GM19463 (cell line): Measurements from ENCODE around the gene LEFTY1.

ENCODE experiments used
- ATAC-seq: cut with Tn5 transposase; IDR thresholded peaks from one replicate; pipeline ENCODE4 v1.9.1; 2021; ENCODE audit warnings: mild to moderate bottlenecking, moderate library complexity; ENCODE audit not compliant: unreplicated experiment

LEFTY1 gene

DNA sequence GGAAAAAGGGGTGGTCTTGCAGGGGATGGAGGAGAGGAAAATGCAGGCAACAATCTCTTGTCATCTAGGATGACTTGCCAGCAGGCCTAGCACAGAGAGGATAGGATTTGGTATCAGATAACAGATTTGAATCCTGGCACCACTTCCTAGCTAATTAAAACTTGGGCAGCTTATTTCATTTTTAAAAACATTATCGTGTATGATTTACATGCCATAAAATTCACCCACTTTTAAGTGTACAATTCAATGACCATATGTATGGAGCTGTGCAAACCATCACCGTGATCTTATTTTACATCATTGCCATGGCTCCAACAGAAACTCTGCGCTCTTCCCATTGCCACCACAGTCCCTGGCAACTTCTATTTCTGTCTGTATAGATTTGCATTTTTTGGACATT, 28.2 kb upstream of the LEFTY1 start:
- no peak for ATAC-seq

DNA sequence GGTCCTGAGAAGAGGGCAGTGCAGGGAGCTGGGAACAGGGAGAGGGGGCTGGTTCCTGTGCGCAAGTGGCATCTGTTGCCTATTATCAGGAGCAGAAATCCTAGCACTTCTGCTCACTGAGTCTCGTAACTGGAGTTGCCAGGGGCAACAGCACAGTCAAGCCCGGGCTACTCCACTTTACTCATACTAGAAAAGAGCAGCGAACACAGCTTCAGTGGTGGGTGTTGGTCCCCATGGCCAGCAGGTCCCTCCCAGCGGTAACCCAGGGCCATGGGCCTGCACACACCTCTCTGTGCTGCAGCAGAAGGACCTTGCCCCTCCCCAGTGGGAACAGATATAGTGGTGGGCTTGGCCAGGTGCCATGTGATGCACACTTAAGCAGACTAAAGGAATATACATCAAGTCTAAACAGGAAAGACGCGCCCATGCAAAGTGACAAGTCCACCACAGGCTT, 26.6 kb upstream of the LEFTY1 start:
- no peak for ATAC-seq

DNA sequence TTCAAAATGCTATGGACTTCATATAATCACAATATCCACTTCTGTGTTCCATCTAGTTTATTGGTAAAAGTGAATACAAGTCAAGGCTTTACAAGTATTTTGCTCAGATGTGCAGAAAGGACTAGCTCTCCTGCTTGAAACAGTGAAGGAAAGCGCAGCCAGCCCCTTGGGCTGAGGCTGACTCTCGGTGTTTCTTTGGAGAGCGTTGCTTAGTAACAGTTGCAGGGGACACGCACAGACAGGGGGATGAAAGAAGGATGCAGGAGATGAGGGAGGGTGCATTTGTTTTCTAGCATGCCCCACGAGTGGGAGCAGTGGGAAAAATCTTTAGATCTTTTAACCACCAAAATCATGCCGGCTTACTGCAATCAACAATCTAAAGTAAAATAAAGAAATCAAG, 26.0 kb upstream of the LEFTY1 start:
- ATAC-seq = no peak

DNA sequence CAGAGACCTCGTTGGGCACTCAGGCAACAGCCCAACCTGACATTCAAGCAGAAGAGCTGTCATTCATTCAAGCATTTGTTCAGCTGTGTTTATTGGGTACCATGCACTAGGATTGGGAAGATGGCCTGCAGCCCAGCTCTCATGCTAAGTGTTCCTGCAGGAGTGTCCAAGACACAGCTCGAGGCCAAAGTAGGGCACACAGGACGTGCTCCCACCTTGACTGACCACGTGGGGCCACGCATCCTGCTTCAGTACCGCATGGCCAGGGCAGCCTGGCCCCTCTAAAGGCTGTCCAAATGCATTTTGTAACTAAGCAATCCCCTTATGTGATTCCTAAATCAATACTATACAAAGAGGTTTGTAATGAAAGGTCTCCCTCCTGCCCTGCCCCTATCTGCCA, 25.4 kb upstream of the LEFTY1 start:
- ATAC-seq = no peak

DNA sequence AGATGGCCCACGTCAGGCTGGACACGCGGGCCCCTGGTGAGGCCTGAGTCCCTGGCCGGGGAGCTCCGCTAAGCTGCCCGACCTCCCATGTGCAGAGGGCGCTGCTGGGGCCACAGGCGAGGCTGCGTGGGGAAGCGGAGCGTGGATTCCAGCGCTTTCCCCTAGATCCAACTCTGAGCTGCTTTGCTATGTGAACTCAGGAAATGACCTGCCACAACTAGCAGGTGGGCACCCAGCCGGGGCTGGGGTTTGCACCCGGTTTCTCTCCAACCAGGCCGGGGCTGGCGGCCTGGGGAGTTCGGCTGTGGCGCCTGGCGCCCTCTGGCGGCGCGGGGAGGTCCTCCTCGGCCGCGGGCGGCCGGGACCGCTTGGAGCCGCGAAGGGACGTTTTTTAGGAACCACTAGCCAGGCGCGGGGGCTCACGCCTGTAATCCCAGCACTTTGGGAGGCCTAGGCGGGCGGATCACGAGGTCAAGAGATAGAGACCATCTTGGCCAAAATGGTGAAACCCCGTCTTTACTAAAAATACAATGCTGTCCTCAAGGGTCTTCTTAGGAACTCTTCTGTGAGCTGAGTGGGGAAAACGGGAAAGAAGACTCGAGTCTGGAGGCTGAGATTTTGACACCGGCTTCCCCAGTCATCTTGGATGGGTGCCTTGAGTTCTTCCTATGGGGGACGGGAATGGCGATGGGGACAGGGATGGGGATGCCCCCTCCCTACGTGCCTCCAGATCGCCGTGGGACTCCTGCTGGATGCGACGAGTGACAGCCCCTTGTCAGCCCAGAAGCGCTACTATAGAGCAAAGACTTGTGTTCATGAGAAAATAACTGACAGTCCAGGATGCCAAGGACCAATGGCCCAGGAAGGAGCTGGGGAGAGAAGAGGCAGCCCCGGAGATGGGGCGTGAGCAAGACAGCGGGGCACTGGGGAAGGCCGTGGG, 22.5 kb upstream of the LEFTY1 start:
- ATAC-seq = peak; percentile 88

DNA sequence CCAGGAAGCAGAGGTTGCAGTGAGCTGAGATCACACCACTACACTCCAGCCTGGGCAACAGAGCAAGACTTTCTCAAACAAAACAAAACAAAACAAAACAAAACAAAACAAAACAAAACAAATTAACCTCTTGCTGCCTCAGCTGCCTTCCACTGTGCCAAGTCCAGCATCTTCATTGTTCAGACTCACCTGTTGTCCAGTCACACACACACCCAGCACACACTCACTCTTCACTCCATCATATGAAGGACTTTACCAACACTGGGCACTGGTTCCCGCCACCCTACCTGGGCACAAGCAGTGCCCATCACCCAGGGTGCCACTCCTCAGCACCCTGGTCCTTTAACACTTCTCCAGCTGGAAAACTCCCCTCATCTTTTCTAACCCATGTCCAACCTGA, 20.5 kb upstream of the LEFTY1 start:
- ATAC-seq = no peak

DNA sequence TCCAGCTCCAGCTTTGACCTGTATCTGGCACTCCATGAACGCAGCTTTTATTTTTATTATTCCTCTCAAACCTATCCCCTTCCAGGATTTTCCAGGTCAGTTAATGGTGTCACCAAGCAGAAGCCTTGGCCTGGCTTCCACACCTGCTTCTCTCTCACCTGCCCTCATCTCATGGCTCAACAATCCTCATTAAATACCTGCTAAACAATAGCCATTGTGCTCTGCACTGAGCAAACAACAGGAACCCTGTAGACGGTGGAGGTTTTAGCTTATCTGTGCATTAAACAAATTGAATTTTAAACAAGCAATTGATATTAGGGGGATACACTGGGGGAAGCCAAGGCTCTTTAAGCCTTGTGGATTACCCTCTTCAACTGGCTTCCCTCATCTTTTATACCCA, 19.8 kb upstream of the LEFTY1 start:
- no peak for ATAC-seq

GRCh38 chr1:225908013-225908640, 19.2 kb upstream of the LEFTY1 start:
- no peak for ATAC-seq

GRCh38 chr1:225907341-225907740, 18.4 kb upstream of the LEFTY1 start:
- no peak for ATAC-seq

GRCh38 chr1:225906467-225906866, 17.5 kb upstream of the LEFTY1 start:
- no peak for ATAC-seq

GRCh38 chr1:225903623-225904022, 14.7 kb upstream of the LEFTY1 start:
- ATAC-seq = no peak

DNA sequence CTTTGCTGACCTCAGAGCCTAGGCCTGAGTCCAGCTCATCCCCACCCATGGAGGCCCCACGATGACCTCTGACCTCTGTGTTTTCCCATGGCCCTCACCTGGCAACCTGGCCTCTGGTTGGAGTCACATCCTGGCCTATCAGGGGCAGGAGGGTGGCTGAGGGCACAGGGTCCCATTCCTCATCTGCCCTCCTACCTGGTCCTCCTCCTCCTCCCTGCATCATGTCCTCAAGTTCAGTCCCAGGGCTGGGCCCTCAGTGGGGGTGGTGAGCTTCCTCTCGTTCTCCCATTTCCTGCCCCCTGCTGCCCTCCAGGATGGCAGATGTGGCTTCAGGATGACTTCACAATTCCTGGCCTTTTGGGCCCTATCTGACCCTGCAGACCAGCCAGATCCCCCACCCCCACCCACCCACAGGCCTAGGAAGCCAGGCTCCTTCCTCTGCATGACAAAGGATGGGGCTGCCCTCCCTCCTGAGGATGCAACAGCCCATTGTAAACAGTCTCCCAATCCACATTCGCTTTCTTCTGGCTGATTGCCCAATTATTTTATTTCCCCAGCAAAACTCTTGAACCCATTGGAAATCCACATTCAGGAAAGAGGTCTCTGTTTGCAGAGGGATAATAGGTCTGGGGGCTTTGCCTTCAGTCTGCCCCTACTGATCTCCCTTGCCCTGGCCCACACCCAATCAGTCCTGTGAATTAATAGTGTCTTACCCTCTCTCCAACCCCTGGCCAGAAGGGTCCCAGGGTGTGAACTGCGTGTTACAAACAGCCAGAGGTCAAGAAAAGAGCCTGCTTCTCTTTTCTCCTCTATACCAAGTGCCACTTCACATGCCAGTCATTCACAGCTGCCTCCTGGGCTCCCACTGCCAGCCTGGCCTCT, 10.3 kb upstream of the LEFTY1 start:
- no peak for ATAC-seq

GRCh38 chr1:225897595-225898514, 8.9 kb upstream of the LEFTY1 start:
- ATAC-seq = no peak

GRCh38 chr1:225896937-225897549, 8.1 kb upstream of the LEFTY1 start:
- peak; percentile 100 for ATAC-seq

- no peak for ATAC-seq
Measured at GRCh38 chr1:225896494-225896893, 7.5 kb upstream of the LEFTY1 start.

DNA sequence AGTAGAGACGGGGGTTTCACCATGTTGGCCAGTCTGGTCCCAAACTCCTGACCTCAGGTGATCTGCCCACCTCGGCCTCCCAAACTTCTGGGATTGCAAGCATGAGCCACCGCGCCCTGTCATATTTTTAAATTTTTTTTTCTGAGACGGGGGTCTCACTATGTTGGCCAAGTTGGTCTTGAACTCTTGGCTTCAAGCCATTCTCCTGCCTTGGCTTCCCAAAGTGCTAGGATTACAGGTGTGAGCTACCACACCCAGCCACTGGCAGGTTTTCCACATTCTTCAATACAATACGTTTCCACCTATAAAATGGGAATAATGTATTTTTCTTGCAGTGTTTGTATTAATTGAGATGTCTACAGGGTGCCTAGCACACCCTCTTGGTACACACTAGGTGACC, 3.4 kb upstream of the LEFTY1 start:
- ATAC-seq = no peak

DNA sequence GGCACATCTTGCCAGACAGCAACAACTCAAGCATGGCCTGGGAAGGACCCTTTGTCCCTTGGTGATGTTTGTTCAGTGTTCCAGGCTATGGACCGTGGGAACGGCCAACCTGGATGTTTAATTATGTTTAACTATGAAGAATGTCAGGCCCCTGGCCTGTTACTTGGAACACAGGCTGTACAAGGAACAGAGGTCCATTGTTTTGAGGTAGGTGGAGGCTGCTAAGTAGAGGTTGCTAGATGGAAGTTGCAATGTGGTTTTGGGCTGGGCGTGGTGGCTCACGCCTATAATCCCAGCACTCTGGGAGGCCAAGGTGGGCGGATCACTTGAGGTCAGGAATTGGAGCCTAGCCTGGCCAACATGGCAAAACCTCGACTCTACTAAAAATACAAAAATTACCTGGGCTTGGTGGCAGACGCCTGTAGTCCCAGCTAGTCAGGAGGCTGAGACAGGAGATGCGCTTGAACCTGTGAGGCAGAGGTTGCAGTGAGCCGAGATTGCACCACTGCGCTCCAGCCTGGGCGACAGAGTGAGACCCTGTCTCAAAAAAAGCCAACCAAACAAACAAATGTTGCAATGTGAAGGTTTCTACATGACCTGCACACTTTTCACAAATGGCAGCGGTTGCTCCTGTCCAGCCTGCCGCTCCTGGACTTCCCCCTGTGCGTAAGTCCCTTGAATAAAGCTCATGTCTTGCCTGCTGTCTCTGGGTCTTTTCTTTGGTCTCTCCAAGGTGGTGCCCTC, 2.5 kb upstream of the LEFTY1 start:
- ATAC-seq = no peak

DNA sequence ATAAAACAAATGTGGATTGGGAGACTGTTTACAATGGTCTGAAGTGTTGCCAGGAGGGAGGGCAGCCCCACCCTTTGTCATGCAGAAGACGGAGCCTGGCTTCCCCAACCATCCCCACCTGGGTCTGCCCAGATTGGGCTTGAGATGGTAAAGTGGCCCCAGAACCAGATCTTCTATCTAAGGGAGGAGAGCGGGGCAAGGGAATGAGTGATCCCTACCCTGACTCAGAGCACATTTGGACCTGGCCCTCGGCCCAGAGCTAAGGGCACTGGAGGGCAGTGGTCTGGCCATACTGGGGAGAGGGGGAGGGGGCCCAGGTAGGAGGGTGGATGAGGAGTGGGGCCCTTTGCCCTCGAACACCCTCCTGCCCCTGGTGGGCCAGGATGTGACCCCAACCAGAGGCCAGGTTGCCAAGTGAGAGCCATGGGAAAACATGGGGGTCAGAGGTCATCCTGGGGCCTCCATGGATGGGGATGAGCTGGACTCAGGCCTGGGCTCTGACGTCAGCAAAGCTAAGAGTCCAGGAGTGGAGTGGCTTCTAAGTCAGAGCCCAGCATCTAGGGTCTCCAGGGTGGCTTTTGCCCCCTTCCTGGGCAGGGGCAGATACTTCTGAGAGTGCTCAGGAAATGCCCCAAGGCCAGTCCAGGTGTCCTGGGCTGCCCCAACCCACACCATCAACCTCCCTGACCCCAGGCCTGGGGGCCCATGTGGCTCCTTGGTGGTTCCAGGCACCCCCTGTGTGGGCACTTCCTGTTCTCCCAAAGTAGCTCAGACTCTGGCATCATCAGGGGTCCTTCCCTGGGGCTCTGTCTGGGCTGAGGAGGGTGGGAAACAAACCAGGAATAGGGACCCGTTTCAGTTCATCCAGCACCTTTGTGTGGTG, 1.6 kb upstream of the LEFTY1 start:
- no peak for ATAC-seq
